HepG2 (cell line): ENCODE results near the gene TRAF3. TPM values are rescaled to one million over a fixed set of nuclear protein-coding genes. Genes with fewer than 3 reads are reported as not detected.
A peak's percentile ranks its signal among the peaks of the same experiment; 100 is the strongest.

Experiments used
- BORCS8-MEF2B ChIP-seq: sonication (generic); formaldehyde crosslinking; IDR thresholded peaks from 2 replicates; pipeline ENCODE4 v1.8.0; 2022; ENCODE audit warnings: mild to moderate bottlenecking, missing genetic modification reagents
- MIER3 ChIP-seq: IDR thresholded peaks from 2 replicates; pipeline ENCODE4 v1.6.1; 2016; ENCODE audit warnings: missing compliant biosample characterization, borderline replicate concordance
- PHF21A ChIP-seq: sonication (generic); formaldehyde crosslinking; IDR thresholded peaks from 2 replicates; pipeline ENCODE4 v1.5.0; 2020; ENCODE audit warnings: mild to moderate bottlenecking, missing genetic modification reagents
- PLSCR1 ChIP-seq: sonication (generic); formaldehyde crosslinking; IDR thresholded peaks from 2 replicates; pipeline ENCODE4 v1.5.0; 2020; ENCODE audit warnings: missing genetic modification reagents, mild to moderate bottlenecking, borderline replicate concordance
- RFX5 ChIP-seq: IDR thresholded peaks from 2 replicates; pipeline ENCODE4 v1.6.1; 2011; ENCODE audit warnings: low read depth, low read length, improper control_type of control experiment
- SKIL ChIP-seq: sonication (generic); formaldehyde crosslinking; IDR thresholded peaks from 2 replicates; pipeline ENCODE4 v1.8.0; 2022; ENCODE audit warnings: missing genetic modification reagents, mild to moderate bottlenecking, moderate library complexity, borderline replicate concordance
- ZNF678 ChIP-seq: sonication (generic); formaldehyde crosslinking; IDR thresholded peaks from 2 replicates; pipeline ENCODE4 v1.4.0; 2020; ENCODE audit warnings: mild to moderate bottlenecking, missing genetic modification reagents
- polyA plus RNA-seq, 8 experiments: library from polyadenylated mRNA; depleted of rRNA in 3 of 8; stranded (reverse) in 7 of 8; unstranded in 1 of 8; fragments of >200 nt; fragmentation: Illumina TruSeq in 4 of 8; extraction: Trizol in 4 of 8; gene quantifications; 2 replicates each; pipeline versions ENCODE4 v1.2.1 to v1.2.3, GENCODE V29; 2011 to 2016; ENCODE audit warnings: low read depth in 4 of 8, missing spikeins in 1 of 8, mixed read lengths in 1 of 8; ENCODE audit not compliant: insufficient read depth in 1 of 8
- total RNA-seq, 5 experiments: library from RNA; depleted of rRNA; stranded (reverse); fragments of >200 nt; fragmentation: Illumina TruSeq; extraction: Trizol; gene quantifications; 2 replicates each; pipeline ENCODE4 v1.2.3, GENCODE V29; 2016; ENCODE audit warnings: low read depth in 1 of 5
- TF ChIP-seq, protein P1 (sequence below): sonication (generic); formaldehyde crosslinking; IDR thresholded peaks from 2 replicates; pipeline ENCODE4 v1.5.0; 2020; ENCODE audit warnings: missing genetic modification reagents, mild to moderate bottlenecking, borderline replicate concordance
- TF ChIP-seq, protein P2 (sequence below): sonication (generic); formaldehyde crosslinking; IDR thresholded peaks from 2 replicates; pipeline ENCODE4 v1.4.0; 2020; ENCODE audit warnings: mild to moderate bottlenecking, missing genetic modification reagents, borderline replicate concordance
- TF ChIP-seq, protein P3 (sequence below): IDR thresholded peaks from 2 replicates; pipeline ENCODE4 v1.4.0; 2020; ENCODE audit warnings: mild to moderate bottlenecking, missing genetic modification reagents
- TF ChIP-seq, protein P4 (sequence below): sonication (generic); formaldehyde crosslinking; IDR thresholded peaks from 2 replicates; pipeline ENCODE4 v1.5.0; 2020; ENCODE audit warnings: mild to moderate bottlenecking, missing genetic modification reagents

Gene TRAF3
- total and polyA plus RNA-seq, 2 of the 13 experiments (the other 11 are each of a cell fraction or from before 2014, with no cell fraction given) = 6.9 to 12.2 TPM

DNA sequence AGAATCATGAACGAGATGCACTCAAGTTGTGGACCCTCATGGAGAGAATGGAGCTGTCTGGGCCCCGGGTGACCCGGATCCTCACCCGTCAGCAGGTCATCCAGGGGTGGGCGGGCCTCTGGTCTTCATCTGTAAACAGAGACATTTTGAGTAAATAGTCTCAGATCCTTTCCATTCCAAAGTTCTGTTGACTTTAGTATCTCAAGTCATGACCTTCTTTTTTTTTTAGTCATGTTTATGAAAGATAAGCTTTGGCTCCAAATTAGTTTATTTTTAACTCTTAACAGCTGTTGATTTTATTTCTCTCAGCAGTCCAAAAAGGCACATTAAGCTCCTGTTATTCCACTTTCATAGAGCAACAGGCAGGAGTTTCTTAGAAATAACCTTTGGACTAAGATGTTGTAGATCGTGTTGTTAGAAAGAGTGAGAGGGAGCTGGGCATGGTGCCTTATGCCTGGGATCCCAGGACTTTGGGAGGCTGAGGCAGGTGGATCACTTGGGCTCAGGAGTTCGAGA, 96.4 kb downstream of the TRAF3 start (continued):
- TF ChIP-seq MIER3 (CRISPR knock-in tag) (peak; percentile 79; the same call in 1 of the 2 replicates), BORCS8-MEF2B (no peak), ZNF678 (no peak), PLSCR1 (CRISPR knock-in tag) (no peak), SKIL (peak; percentile 96), RFX5 (no peak), PHF21A (peak; percentile 80)
- TF ChIP-seq, protein P1, sequence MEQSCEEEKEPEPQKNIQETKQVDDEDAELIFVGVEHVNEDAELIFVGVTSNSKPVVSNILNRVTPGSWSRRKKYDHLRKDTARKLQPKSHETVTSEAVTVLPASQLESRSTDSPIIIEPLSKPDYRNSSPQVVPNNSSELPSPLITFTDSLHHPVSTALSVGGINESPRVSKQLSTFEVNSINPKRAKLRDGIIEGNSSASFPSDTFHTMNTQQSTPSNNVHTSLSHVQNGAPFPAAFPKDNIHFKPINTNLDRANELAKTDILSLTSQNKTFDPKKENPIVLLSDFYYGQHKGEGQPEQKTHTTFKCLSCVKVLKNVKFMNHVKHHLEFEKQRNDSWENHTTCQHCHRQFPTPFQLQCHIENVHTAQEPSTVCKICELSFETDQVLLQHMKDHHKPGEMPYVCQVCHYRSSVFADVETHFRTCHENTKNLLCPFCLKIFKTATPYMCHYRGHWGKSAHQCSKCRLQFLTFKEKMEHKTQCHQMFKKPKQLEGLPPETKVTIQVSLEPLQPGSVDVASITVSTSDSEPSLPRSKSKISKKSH (CRISPR knock-in tag) = no peak
- TF ChIP-seq, protein P2, sequence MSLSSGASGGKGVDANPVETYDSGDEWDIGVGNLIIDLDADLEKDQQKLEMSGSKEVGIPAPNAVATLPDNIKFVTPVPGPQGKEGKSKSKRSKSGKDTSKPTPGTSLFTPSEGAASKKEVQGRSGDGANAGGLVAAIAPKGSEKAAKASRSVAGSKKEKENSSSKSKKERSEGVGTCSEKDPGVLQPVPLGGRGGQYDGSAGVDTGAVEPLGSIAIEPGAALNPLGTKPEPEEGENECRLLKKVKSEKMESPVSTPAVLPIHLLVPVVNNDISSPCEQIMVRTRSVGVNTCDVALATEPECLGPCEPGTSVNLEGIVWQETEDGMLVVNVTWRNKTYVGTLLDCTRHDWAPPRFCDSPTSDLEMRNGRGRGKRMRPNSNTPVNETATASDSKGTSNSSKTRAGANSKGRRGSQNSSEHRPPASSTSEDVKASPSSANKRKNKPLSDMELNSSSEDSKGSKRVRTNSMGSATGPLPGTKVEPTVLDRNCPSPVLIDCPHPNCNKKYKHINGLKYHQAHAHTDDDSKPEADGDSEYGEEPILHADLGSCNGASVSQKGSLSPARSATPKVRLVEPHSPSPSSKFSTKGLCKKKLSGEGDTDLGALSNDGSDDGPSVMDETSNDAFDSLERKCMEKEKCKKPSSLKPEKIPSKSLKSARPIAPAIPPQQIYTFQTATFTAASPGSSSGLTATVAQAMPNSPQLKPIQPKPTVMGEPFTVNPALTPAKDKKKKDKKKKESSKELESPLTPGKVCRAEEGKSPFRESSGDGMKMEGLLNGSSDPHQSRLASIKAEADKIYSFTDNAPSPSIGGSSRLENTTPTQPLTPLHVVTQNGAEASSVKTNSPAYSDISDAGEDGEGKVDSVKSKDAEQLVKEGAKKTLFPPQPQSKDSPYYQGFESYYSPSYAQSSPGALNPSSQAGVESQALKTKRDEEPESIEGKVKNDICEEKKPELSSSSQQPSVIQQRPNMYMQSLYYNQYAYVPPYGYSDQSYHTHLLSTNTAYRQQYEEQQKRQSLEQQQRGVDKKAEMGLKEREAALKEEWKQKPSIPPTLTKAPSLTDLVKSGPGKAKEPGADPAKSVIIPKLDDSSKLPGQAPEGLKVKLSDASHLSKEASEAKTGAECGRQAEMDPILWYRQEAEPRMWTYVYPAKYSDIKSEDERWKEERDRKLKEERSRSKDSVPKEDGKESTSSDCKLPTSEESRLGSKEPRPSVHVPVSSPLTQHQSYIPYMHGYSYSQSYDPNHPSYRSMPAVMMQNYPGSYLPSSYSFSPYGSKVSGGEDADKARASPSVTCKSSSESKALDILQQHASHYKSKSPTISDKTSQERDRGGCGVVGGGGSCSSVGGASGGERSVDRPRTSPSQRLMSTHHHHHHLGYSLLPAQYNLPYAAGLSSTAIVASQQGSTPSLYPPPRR (CRISPR knock-in tag) = peak; percentile 95
- TF ChIP-seq, protein P3, sequence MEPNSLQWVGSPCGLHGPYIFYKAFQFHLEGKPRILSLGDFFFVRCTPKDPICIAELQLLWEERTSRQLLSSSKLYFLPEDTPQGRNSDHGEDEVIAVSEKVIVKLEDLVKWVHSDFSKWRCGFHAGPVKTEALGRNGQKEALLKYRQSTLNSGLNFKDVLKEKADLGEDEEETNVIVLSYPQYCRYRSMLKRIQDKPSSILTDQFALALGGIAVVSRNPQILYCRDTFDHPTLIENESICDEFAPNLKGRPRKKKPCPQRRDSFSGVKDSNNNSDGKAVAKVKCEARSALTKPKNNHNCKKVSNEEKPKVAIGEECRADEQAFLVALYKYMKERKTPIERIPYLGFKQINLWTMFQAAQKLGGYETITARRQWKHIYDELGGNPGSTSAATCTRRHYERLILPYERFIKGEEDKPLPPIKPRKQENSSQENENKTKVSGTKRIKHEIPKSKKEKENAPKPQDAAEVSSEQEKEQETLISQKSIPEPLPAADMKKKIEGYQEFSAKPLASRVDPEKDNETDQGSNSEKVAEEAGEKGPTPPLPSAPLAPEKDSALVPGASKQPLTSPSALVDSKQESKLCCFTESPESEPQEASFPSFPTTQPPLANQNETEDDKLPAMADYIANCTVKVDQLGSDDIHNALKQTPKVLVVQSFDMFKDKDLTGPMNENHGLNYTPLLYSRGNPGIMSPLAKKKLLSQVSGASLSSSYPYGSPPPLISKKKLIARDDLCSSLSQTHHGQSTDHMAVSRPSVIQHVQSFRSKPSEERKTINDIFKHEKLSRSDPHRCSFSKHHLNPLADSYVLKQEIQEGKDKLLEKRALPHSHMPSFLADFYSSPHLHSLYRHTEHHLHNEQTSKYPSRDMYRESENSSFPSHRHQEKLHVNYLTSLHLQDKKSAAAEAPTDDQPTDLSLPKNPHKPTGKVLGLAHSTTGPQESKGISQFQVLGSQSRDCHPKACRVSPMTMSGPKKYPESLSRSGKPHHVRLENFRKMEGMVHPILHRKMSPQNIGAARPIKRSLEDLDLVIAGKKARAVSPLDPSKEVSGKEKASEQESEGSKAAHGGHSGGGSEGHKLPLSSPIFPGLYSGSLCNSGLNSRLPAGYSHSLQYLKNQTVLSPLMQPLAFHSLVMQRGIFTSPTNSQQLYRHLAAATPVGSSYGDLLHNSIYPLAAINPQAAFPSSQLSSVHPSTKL (CRISPR knock-in tag) = peak; percentile 95
- TF ChIP-seq, protein P4, sequence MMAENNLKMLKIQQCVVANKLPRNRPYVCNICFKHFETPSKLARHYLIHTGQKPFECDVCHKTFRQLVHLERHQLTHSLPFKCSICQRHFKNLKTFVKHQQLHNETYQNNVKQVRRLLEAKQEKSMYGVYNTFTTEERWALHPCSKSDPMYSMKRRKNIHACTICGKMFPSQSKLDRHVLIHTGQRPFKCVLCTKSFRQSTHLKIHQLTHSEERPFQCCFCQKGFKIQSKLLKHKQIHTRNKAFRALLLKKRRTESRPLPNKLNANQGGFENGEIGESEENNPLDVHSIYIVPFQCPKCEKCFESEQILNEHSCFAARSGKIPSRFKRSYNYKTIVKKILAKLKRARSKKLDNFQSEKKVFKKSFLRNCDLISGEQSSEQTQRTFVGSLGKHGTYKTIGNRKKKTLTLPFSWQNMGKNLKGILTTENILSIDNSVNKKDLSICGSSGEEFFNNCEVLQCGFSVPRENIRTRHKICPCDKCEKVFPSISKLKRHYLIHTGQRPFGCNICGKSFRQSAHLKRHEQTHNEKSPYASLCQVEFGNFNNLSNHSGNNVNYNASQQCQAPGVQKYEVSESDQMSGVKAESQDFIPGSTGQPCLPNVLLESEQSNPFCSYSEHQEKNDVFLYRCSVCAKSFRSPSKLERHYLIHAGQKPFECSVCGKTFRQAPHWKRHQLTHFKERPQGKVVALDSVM (CRISPR knock-in tag) = no peak
